MG63 (cell line): ENCODE data around the gene USP7. TPM values are rescaled to one million over a fixed set of nuclear protein-coding genes. Genes with fewer than 3 reads are reported as not detected.

Experiments used
- DNase-seq: peaks from one replicate; pipeline ENCODE4 v3.0.0-alpha.2; 2020
- H3K27me3 ChIP-seq: fragments of 250-450 bp; sonication (Bioruptor Pico); 2 replicates; pipeline ENCODE4 v1.5.1; 2020; ENCODE audit warnings: mild to moderate bottlenecking, moderate library complexity
- H3K36me3 ChIP-seq: fragments of 250-450 bp; sonication (Bioruptor Pico); 2 replicates; pipeline ENCODE4 v1.5.1; 2020; ENCODE audit warnings: mild to moderate bottlenecking, moderate library complexity
- H3K4me3 ChIP-seq: fragments of 250-450 bp; sonication (Bioruptor Pico); 2 replicates; pipeline ENCODE4 v1.5.1; 2020; ENCODE audit warnings: mild to moderate bottlenecking, moderate library complexity
- H3K9me3 ChIP-seq: fragments of 250-450 bp; sonication (Bioruptor Pico); 2 replicates; pipeline ENCODE4 v1.5.1; 2020; ENCODE audit warnings: mild to moderate bottlenecking, moderate library complexity
- total RNA-seq: library from RNA; depleted of rRNA; stranded (reverse); fragments of >200 nt; shearing (Covaris generic); gene quantifications from 2 replicates; pipeline ENCODE4 v1.2.3, GENCODE V29; 2014; ENCODE audit warnings: low replicate concordance

Gene USP7
- total RNA-seq, 1 experiment from 2014 or later: 16.2 TPM

DNA sequence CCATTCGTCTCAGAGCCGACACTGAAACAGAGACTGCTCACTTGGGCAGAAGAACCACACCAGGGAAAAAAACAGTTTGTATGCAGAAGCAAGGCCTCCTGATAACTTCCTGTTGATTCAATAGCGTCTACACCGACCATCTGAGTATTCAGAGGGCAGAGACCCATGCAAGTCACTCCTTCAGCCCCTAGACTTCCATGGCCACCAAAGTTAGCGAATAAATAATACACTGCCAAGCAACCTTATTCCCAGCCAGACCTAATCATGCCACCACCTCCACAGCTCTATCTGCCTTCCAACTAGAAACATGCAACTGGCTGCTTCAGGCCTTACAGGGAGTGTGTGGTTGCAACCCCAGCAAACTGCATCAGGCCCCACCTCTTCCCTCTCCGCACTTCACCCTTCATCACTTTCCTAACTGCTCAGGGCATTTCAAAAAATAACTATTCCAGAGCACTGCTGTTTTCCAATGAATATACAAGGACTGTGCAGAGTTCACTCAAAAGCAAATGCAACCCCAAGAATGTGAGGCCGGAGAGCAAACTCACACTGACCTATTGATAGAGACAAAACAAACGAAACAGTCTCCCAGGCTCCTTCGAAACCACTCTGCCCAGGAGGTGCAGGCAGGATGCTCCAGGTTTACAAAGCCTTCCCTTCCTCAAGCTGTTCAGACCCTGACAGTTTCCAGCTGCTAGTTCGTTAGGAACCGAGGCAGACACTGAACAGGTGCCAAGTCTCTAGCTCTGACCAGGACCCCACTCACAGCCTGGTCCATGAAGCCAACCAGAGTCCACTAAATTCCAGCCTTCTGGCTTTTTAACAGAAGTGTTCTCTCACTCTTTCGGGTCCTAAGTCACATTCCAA lies 3.6 kb downstream of the USP7 start:
- no peak for DNase-seq

DNA sequence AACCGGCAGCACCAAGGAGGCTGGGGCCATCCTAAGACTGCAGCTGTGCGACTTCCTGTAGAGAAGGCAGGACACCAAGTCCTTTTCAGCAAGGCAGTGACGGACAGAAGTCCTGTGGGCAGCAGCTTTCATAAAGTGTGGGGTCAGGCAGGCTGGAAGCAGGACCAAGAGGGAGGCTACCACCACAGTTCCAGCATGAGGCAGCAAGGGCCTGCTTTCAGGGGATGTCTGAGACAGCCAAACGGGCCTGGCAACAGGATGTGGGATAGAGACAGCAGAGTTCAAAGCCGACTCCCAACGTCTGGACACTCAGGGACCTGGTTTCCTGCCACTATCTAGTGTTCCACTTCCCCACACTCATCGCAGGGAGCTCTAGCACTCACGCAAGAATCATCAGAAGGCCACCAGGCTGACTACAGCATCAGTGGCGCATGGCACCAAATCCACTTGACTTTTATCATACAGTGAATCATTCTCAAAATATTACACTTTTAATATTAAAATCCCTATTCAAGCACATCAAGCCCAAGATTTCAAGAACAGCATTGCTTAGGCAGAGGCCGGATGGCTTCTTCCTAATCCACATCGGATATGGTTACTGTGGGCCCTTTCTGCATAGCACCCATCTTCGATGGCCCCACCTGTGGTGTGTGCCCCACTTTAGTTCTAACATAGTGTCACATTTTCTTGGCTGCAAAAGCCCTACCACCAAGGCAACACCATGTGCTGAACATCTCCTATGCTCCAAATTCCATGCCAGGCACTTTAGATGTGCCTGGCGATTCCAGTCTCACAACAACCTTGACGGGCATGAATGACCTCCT lies 5.2 kb downstream of the USP7 start:
- peak; percentile 71 for DNase-seq
- Histone ChIP-seq H3K27me3 (no peaks in the 10 kb centered on the region), H3K4me3 (no peak overlapping the region), H3K9me3 (no peaks in the 10 kb centered on the region), H3K36me3 (peaks cover 2% of the 10 kb centered on the region)

More for the DNA sequence above, 3.6 kb downstream of the USP7 start:
- Histone ChIP-seq H3K27me3 (no peaks in the 10 kb centered on the region), H3K4me3 (no peak overlapping the region), H3K9me3 (no peaks in the 10 kb centered on the region), H3K36me3 (no peaks in the 10 kb centered on the region; the same call in none of the 2 replicates)

DNA sequence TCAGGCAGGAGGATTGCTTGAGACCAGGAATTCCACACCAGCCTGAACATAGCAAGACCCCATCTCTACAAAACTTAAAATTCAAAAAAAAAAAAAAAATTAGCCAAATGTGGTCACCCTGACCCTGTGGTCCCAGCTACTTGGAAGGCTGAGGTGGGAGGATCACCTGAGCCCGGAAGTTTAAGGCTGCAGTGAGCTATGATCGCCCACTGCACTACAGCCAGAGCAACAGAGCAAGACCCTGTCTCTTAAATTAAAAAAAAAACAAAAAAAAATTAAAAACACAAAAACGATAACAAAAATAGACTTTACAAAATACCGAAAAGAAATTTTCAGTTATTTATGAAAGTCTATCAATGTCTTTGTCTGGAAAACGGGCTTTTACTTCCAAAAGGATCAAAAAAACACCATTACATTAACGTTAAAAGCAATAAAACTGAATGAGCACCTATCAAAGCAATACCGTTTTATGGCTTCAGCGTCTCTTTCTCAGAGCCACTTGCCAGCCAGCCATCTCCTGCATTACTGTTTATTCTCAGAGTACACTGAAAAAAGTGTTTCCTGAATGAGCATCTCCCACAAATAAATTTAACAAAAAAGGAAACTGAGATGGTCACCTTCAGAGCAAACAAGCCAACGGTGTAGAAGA lies 6.1 kb downstream of the USP7 start:
- H3K9me3 ChIP-seq: no peaks in the 10 kb centered on the region
- peaks cover 2% of the 10 kb centered on the region for H3K36me3 ChIP-seq
- no peak for DNase-seq
- no peaks in the 10 kb centered on the region for H3K27me3 ChIP-seq
- no peak overlapping the region for H3K4me3 ChIP-seq

DNA sequence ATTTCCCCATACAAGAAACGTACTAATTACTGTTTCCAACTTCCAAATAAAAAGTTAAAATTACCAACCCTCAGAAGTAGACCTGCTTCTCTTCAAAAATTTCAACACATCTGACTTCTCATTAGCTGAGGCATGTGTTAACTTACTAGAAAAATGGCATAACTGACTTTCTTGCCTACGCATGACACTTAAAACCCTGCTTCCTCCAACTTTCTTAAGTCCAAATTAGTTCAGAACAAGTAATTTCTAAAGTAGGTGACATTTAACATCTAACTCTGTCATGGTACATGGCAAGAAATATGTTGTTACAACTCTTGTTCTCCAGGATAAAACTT lies 6.7 kb downstream of the USP7 start:
- H3K27me3 ChIP-seq: no peaks in the 10 kb centered on the region
- H3K4me3 ChIP-seq: no peak overlapping the region
- H3K36me3 ChIP-seq: peaks cover 2% of the 10 kb centered on the region
- H3K9me3 ChIP-seq: no peaks in the 10 kb centered on the region
- no peak for DNase-seq

DNA sequence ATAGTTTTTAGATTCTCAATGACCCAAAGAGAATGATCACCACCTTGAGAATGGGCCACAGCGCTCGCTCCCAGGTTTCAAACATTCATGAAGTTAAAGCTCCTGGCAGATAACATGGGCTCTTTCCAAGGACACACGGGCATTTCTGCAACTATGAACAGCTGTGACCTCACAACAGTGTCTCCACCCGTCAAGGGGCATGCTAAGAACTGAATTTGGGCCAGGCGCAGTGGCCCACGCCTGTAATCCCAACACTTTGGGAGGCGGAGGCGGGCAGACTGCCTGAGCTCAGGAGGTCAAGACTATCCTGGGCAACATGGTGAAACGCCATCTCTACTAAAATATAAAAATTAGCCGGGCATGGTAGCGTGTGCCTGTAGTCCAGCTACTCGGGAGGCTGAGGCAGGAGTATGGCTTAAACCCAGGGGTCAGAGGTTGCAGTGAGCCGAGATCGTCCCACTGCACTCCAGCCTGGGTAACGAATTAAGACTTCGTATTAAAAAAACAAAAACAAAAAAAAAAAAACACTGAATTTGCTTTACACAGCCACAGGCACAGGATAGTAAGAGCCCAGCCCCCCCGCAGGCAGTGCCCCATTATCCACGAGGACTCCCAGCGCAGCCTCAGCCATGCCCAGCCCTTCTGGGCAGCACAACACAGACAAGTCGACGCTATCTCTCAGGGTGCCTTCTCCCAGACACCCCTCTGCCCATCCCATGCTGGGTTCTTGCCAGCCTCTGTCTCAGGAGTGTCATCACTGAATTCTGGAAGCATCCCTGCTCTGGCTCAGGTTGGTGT lies 7.2 kb downstream of the USP7 start:
- H3K27me3 ChIP-seq: no peaks in the 10 kb centered on the region
- no peak for DNase-seq
- peaks cover 2% of the 10 kb centered on the region for H3K36me3 ChIP-seq
- H3K9me3 ChIP-seq: no peaks in the 10 kb centered on the region
- no peak overlapping the region for H3K4me3 ChIP-seq

DNA sequence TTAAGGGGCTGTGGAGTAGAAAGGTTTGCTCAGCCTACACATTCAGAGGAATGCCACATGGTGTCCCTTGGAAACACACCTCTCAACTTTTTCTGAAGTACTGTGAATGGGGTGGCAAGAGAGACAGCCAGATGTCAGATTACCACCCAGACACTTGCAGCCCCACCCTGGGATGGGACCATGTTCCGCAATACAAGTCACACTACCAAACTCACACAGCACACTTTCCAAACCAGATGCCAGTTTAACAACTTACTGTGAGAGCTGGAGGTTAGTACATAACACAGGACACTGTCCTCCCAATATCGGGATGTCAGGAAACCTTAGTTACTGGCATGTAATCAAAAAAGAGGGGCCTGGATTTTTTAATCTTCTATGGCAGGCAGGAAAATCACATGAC lies 7.9 kb downstream of the USP7 start:
- H3K9me3 ChIP-seq: no peaks in the 10 kb centered on the region
- H3K36me3 ChIP-seq: peaks cover 2% of the 10 kb centered on the region
- DNase-seq: no peak
- H3K4me3 ChIP-seq: no peak overlapping the region
- H3K27me3 ChIP-seq: no peaks in the 10 kb centered on the region

DNA sequence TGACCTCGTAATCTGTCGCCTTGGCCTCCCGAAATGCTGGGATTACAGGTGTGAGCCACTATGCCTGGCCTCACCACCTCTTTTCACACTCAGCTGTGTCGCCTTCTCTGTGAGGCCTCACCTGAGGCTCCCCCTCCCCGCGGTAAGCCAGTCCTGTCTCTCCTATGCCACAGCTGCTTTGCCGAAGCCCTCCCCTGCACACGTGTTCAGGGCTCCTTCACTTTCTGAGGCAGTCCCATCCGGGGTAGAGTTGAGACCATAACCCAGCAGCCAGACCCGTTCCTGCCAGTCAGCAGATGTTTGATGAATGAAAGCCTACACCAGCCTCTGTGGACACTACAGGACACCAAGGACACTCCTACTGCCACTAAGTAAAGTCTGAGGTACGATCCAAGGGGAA lies 10.6 kb downstream of the USP7 start:
- H3K4me3 ChIP-seq: no peak overlapping the region
- H3K9me3 ChIP-seq: no peaks in the 10 kb centered on the region
- no peak for DNase-seq

DNA sequence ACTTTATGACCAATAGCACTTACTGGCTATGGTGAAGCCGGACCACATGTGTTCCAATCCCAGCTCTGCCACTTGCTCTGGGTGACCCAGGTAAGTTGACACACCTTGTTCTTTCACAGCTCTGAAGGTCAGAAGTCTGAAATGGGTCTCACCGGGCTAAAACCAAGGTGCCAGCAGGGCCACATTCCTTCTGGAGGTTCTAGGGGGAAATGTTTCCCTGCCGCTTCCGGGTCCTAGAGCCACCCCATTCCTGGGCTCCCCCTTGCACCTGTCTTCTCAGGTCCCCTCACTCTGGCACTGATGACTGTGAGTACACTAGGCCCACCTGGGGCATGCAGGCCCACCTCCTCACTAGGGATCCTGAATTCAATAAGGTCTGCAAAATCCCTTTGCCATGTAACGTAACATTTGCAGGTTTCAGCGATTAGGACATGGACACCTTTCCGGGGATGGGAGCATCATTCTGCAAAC lies 11.4 kb downstream of the USP7 start:
- no peak overlapping the region for H3K4me3 ChIP-seq

More for the DNA sequence above, 10.6 kb downstream of the USP7 start:
- Histone ChIP-seq H3K27me3 (no peaks in the 10 kb centered on the region), H3K36me3 (peaks cover 2% of the 10 kb centered on the region; the same call in 1 of the 2 replicates)

DNA sequence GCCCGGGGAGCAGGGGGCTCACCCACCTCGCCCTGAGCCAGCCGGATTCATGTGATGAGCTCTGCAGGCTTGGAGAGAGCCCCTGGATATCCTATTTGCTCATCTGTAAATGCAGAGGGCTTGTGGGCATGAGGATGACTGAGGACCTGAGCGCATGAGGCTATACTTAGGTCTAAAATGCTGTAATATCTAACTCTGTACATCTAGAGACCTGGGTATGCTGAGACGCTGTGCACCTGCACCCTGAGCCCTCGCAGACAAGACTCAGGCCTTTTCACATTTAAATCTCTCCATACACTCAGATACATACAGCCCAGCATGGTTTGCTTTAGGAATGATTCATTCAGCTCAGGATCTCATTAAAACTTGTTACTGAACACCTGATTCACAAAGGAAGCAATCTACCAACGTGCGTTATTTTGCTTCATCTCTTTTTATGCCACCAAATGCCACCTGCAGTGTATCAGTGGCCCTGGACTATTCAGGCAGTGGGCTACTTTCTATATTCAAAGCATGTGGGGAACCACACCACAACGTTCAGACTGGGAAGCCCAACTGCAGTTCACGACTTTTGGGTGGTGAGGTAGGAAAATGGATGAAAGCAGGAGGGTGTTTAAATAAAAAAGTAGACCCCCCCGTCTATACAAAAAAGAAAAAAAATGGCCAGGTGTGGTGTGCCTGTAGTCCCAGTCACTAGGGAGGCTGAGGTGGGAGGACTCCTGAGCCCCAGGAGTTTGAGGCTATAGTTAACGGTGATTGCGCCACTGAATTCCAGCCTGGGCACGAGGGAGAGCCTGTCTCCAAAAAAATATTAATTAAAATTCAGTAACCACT lies 12.0 kb downstream of the USP7 start:
- no peak overlapping the region for H3K4me3 ChIP-seq
- no peaks in the 10 kb centered on the region for H3K9me3 ChIP-seq
- peaks cover 2% of the 10 kb centered on the region; the same call in 1 of the 2 replicates for H3K36me3 ChIP-seq
- no peaks in the 10 kb centered on the region for H3K27me3 ChIP-seq
- DNase-seq: no peak

More for the DNA sequence above, 11.4 kb downstream of the USP7 start:
- H3K36me3 ChIP-seq: peaks cover 2% of the 10 kb centered on the region; the same call in 1 of the 2 replicates
- H3K9me3 ChIP-seq: no peaks in the 10 kb centered on the region
- no peak for DNase-seq
- H3K27me3 ChIP-seq: no peaks in the 10 kb centered on the region

DNA sequence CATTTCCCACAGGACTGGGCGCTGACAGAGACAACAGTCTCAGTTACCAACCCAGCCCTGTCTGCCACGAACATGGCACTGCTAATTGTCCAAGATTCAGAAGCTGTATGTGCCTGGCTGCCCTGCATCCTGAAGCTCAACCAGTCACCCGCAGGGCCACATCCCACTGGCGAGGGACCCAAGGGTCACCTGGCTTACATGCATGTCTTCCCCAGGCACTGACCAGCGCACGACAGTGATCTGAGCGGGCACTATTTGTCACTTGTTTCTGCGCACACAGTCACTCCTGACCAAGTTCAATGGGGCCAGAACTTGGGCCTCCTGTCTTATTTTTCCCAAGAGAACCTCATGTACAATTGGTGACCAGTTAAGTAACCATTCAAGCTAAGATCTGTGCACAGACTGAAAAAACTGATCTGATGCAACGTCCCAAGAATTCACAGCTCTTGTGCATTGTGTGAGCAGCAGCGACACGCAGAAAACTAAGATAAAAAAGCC lies 13.1 kb downstream of the USP7 start:
- Histone ChIP-seq H3K36me3 (peaks cover 2% of the 10 kb centered on the region; the same call in 1 of the 2 replicates), H3K27me3 (no peaks in the 10 kb centered on the region), H3K9me3 (no peaks in the 10 kb centered on the region), H3K4me3 (no peak overlapping the region)
- DNase-seq: no peak

DNA sequence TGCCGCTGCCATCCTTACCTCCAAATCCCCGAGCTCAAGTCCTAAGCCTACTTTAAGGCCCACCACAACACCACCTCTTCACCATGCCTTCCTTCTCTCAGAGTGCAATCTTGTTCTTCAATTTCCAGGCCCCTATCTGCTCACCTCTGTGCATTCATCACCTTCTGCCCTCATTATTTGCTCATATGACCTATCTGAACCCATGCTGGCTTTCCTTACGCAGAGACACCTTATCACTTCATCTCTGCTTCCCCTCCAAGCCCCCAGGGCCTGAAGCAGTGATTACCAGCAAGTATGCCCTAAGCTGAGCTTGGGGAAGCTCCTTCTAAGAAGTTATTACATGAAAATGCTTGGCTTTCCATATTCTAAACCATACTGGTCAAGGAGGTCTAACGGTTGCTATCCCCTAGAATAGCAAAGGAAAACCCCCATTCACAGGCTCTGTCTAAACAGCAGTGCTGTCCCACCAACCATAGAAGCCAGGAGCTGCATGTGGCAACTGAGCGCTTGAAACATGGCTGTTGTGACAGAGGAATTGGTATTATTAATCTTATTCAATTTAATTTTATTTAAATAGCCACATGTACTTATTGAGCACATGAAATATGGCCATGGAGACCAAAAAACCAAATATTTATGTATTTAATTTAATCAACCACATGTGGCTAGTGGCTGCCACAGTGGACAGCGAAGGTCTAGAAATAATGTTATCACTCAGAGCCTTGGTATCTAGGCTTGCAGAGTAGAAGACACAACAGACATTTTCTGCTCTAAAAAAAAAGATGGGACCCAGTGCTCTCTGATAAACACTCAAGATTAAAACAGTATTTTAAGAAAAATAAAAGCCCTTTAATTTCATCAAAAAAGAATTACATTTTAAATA lies 13.9 kb downstream of the USP7 start:
- H3K36me3 ChIP-seq: peaks cover 2% of the 10 kb centered on the region; the same call in 1 of the 2 replicates
- H3K4me3 ChIP-seq: no peak overlapping the region
- H3K27me3 ChIP-seq: no peaks in the 10 kb centered on the region
- H3K9me3 ChIP-seq: no peaks in the 10 kb centered on the region
- DNase-seq: no peak

DNA sequence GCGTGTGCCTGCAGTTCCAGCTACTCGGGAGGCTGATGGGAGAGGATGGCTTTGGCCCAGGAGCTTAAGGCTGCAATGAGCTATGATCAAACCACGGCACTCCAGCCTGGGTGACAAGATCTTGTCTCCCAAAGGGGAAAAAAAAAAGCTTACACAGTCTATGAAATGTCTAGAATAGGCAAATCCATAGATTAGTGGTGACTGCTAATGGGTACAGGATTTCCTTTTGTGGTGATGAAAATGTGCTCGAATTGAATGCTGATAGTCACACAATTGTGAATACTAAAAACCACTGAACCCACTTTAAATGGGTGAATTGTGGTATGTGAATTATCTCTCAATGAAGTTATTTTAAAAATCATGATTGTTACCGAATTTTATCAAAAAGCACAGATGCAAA lies 14.9 kb downstream of the USP7 start:
- no peak overlapping the region for H3K4me3 ChIP-seq
- no peaks in the 10 kb centered on the region for H3K27me3 ChIP-seq
- no peaks in the 10 kb centered on the region for H3K9me3 ChIP-seq
- no peaks in the 10 kb centered on the region for H3K36me3 ChIP-seq
- DNase-seq: no peak

DNA sequence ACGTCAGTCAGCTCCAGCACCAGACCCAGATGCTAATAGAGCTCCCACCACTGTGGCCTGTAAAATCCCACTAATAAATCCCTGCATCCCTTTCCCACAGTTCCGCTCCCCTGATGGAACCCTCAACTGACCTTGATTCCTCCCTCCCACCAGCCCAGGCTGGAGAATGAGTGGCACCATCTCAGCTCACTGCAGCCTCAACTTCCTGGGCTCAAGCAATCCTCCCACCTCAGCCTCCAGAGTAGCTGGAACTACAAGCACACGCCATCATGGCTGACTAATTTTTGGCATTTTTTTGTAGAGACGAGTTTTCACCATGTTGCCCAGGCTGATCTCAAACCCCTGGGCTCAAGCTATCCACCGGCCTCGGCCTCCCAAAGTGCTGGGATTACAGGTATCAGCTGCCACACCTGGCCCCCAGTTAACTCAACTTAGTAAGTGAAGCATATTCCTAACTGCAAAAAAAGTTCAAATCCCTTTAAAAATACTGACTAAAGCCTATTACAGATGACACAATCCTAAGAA lies 15.6 kb downstream of the USP7 start:
- no peaks in the 10 kb centered on the region for H3K36me3 ChIP-seq
- no peaks in the 10 kb centered on the region for H3K27me3 ChIP-seq
- DNase-seq: no peak
- H3K4me3 ChIP-seq: no peak overlapping the region
- H3K9me3 ChIP-seq: no peaks in the 10 kb centered on the region

DNA sequence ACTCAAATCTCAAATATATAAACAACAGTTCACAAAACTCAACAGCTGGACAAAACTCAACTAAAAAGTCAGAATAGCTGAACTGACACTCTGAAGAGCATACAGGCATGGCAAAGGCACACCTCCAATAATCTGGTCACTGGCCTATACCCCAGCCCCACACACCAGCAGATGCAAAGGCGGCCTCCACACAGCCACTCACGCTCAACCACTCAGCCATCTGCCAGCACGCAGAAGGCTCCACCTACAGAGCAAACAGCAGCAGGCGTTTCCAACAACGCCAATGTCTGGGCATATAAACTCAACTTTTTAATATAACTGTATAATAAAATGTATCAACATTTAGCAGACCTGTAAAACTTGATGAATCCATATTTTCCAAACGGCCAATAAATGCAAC lies 17.2 kb downstream of the USP7 start:
- DNase-seq: no peak
- Histone ChIP-seq H3K36me3 (no peaks in the 10 kb centered on the region), H3K27me3 (no peaks in the 10 kb centered on the region), H3K9me3 (no peaks in the 10 kb centered on the region), H3K4me3 (no peak overlapping the region)
